OCI-LY7 (cell line): ENCODE results near the gene PCGF3. TPM values are rescaled to one million over a fixed set of nuclear protein-coding genes. Genes with fewer than 3 reads are reported as not detected.

Experiments
- BruUV-seq: library from RNA; stranded (reverse); fragments of 400-500 nt; replicated peaks from 2 replicates; lab custom pipeline; 2021; lab: Mats Ljungman, UMichigan
- CTCF ChIA-PET: fragments of 300-600 bp; sonication (Branson Sonifier 250); formaldehyde crosslinking; loops from one replicate; lab custom pipeline; 2022; ENCODE audit warnings: antibody characterized with exemption; ENCODE audit not compliant: unreplicated experiment; lab: Charles Lee
- POLR2A ChIA-PET: fragments of 300-600 bp; sonication (Branson Sonifier 250); formaldehyde crosslinking; loops from one replicate; lab custom pipeline; 2022; ENCODE audit warnings: antibody characterized with exemption; lab: Charles Lee
- DNase-seq: peaks from one replicate; pipeline ENCODE4 v3.0.0-alpha.2; 2015; ENCODE audit warnings: low spot score
- H2AFZ ChIP-seq: fragments of 200-600 bp; sonication (generic), shearing (Covaris generic); 2 replicates; pipeline ENCODE4 v1.6.1; 2014; ENCODE audit warnings: mild to moderate bottlenecking, antibody characterized with exemption, low read length, moderate library complexity
- H3K27ac ChIP-seq: fragments of 200-600 bp; sonication (generic); 2 replicates; pipeline ENCODE4 v1.5.1; 2014; ENCODE audit warnings: mixed run types, low read depth, mild to moderate bottlenecking, moderate library complexity, low read length, inconsistent platforms; ENCODE audit not compliant: poor library complexity, severe bottlenecking
- H3K36me3 ChIP-seq: fragments of 200-600 bp; sonication (generic); 2 replicates; pipeline ENCODE4 v1.6.1; 2014; ENCODE audit warnings: mild to moderate bottlenecking, antibody characterized with exemption, low read length, moderate library complexity, mixed read lengths; ENCODE audit not compliant: insufficient read depth
- H3K4me1 ChIP-seq: fragments of 200-600 bp; sonication (generic); 2 replicates; pipeline ENCODE4 v1.5.1; 2014; ENCODE audit warnings: mild to moderate bottlenecking, low read length; ENCODE audit not compliant: insufficient read depth, poor library complexity, severe bottlenecking
- H3K4me2 ChIP-seq: fragments of 200-600 bp; sonication (generic); 2 replicates; pipeline ENCODE4 v1.6.1; 2014; ENCODE audit warnings: mild to moderate bottlenecking, low read length
- H3K4me3 ChIP-seq: fragments of 200-600 bp; sonication (generic); 2 replicates; pipeline ENCODE4 v1.5.1; 2014; ENCODE audit warnings: mild to moderate bottlenecking, low read depth, low read length; ENCODE audit not compliant: poor library complexity, severe bottlenecking
- H3K79me2 ChIP-seq: fragments of 200-600 bp; sonication (generic); 2 replicates; pipeline ENCODE4 v1.6.1; 2016; ENCODE audit warnings: low read depth, mild to moderate bottlenecking, low read length, moderate library complexity, mixed read lengths; ENCODE audit not compliant: insufficient read depth
- H3K9me2 ChIP-seq: fragments of 200-600 bp; sonication (generic); 2 replicates; pipeline ENCODE4 v1.6.1; 2016; ENCODE audit warnings: mild to moderate bottlenecking, low read length, mixed read lengths; ENCODE audit not compliant: insufficient read depth
- H3K9me3 ChIP-seq: fragments of 200-600 bp; sonication (generic); 2 replicates; pipeline ENCODE4 v1.6.1; 2014; ENCODE audit warnings: mild to moderate bottlenecking, mixed run types, low read length, mixed read lengths
- H4K20me1 ChIP-seq: fragments of 200-600 bp; sonication (generic); 2 replicates; pipeline ENCODE4 v1.6.1; 2014; ENCODE audit warnings: mild to moderate bottlenecking, antibody characterized with exemption, low read length, moderate library complexity, mixed read lengths; ENCODE audit not compliant: insufficient read depth
- CTCF ChIP-seq: fragments of 200-600 bp; sonication (generic); conservative IDR thresholded peaks from 2 replicates; pipeline ENCODE4 v1.5.1; 2014; ENCODE audit warnings: mild to moderate bottlenecking, antibody characterized with exemption, low read length, moderate library complexity, mixed read lengths
- EZH2phosphoT487 ChIP-seq: fragments of 200-600 bp; sonication (generic); IDR thresholded peaks from 2 replicates; pipeline ENCODE4 v1.6.1; 2018; ENCODE audit warnings: low read depth, borderline replicate concordance, mild to moderate bottlenecking, mixed run types, antibody characterized with exemption, low read length, moderate library complexity, mixed read lengths
- intact Hi-C: fragments of 100-400 bp; cut with micrococcal nuclease; formaldehyde crosslinking; loops from one replicate; pipeline ENCODE4 v1.10.0; 2022; ENCODE audit not compliant: unreplicated experiment
- total RNA-seq, 2 experiments: library from RNA; depleted of rRNA in 1 of 2; stranded (reverse); fragments of >200 nt in 1 of 2; shearing (Covaris generic) in 1 of 2; gene quantifications; 2 replicates each; pipeline ENCODE4 v1.2.3, GENCODE V29; 2014 to 2022

The PCGF3 gene
- total RNA-seq, 2 experiments from 2014 or later = 33.8 to 50.2 TPM

- Histone ChIP-seq H3K4me3 (no peak overlapping the region), H2AFZ (no peak overlapping the region), H3K27ac (no peak overlapping the region), H3K36me3 (peaks cover 33% of the 10 kb centered on the region; the same call in 1 of the 2 replicates), H3K4me2 (no peak overlapping the region), H3K9me3 (no peaks in the 10 kb centered on the region), H3K79me2 (no peaks in the 10 kb centered on the region), H3K9me2 (no peaks in the 10 kb centered on the region), H4K20me1 (no peaks in the 10 kb centered on the region), H3K4me1 (peaks cover 10% of the 10 kb centered on the region)
- POLR2A ChIA-PET = no interaction called here
- DNase-seq = no peak
- intact Hi-C loops = no loop called here
- CTCF ChIA-PET = no interaction called here
- TF ChIP-seq EZH2phosphoT487 = no peak
- no peak for TF ChIP-seq CTCF
- BruUV-seq = no TSS peak
Measured at GRCh38 chr4:739569-739968, 33.9 kb downstream of the PCGF3 start.

- BruUV-seq = no TSS peak
- intact Hi-C loops = loop anchor here (5.0 kb wide), 2 partner anchors 152 to 498 kb away; no protein-coding TSS in a partner anchor
- no peak for DNase-seq
- no peak overlapping the region for H3K4me2 ChIP-seq
- no peaks in the 10 kb centered on the region for H4K20me1 ChIP-seq
- POLR2A ChIA-PET = no interaction called here
- H3K36me3 ChIP-seq = peaks cover 29% of the 10 kb centered on the region; the same call in 1 of the 2 replicates
- no peaks in the 10 kb centered on the region for H3K9me2 ChIP-seq
- CTCF ChIA-PET = no interaction called here
- H3K4me1 ChIP-seq = peaks cover 10% of the 10 kb centered on the region
- H2AFZ ChIP-seq = no peak overlapping the region
- H3K79me2 ChIP-seq = no peaks in the 10 kb centered on the region
- no peak overlapping the region for H3K4me3 ChIP-seq
- TF ChIP-seq EZH2phosphoT487 (no peak), CTCF (no peak)
- H3K9me3 ChIP-seq = no peaks in the 10 kb centered on the region
- H3K27ac ChIP-seq = no peak overlapping the region
Measured at GRCh38 chr4:740011-740410, 34.4 kb downstream of the PCGF3 start.

- TSS peak; percentile 36 for BruUV-seq
- H4K20me1 ChIP-seq = no peaks in the 10 kb centered on the region
- no peak overlapping the region for H3K4me3 ChIP-seq
- DNase-seq = no peak
- H3K4me1 ChIP-seq = peaks cover 10% of the 10 kb centered on the region
- no peak overlapping the region for H2AFZ ChIP-seq
- H3K9me2 ChIP-seq = no peaks in the 10 kb centered on the region
- ChIA-PET POLR2A (no interaction called here), CTCF (no interaction called here)
- H3K9me3 ChIP-seq = no peaks in the 10 kb centered on the region
- no peak overlapping the region for H3K27ac ChIP-seq
- intact Hi-C loops = loop anchor here (5.0 kb wide), 2 partner anchors 152 to 498 kb away; no protein-coding TSS in a partner anchor
- peaks cover 23% of the 10 kb centered on the region; the same call in 1 of the 2 replicates for H3K36me3 ChIP-seq
- TF ChIP-seq EZH2phosphoT487 (no peak), CTCF (no peak)
- H3K4me2 ChIP-seq = no peak overlapping the region
- H3K79me2 ChIP-seq = no peaks in the 10 kb centered on the region
Measured at GRCh38 chr4:740656-741282, 35.1 kb downstream of the PCGF3 start.
